NCI-H345 treated with DMSO at 0.1 percent for 48 hours (cell line): Measurements from ENCODE around the gene PPFIA2.
A peak's percentile ranks its signal among the peaks of the same experiment; 100 is the strongest.

Experiments used
- DNase-seq: peaks from one replicate; lab custom pipeline; 2025; ENCODE audit not compliant: unreplicated experiment; lab: John Stamatoyannopoulos, UW

PPFIA2 gene

DNA sequence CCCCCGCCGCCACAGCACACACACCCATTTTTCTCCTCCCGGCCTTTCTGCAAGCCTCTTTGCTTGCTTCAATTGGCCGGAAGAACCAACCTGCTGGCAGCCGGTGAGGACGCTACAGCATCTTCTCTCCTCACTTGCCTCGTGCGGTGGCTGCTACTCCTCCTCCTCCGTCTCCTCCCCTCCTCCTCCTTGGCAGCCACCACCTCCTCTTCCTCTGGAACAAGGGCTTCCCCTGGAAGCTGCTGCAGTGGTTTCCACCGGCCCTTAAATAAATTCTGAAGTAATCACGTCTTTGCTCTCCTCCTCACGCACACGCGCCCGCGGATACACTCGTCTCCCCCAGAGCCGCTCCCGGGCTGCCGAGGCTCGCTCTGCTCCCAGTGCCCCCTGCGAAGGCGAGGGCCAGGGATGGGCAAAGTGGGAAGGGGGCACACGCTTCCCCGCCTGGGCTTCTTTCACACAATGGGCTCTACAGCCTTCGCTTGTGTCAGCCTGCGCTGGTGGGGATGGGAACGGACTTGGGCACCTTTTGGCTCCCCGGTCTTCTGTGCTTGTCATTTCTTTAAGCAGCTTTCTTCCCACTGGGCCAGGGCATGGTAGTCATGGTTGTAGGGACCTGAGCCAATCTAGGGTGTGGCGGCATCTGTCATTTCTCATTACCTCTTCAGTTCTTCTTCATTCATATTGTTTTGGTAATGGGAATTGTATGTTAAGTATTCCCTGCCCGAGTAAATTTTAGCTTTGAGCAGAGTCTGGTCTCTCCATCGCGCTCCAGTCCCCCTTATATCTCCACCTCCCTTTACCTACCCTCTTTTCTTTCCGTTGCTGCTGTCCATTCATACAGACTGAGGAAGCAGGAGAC is at the start of gene PPFIA2:
PPFIA2 (minus strand) TSS at position 161 of the 862 bp plus-strand sequence.
- DNase-seq = peak; percentile 54

DNA sequence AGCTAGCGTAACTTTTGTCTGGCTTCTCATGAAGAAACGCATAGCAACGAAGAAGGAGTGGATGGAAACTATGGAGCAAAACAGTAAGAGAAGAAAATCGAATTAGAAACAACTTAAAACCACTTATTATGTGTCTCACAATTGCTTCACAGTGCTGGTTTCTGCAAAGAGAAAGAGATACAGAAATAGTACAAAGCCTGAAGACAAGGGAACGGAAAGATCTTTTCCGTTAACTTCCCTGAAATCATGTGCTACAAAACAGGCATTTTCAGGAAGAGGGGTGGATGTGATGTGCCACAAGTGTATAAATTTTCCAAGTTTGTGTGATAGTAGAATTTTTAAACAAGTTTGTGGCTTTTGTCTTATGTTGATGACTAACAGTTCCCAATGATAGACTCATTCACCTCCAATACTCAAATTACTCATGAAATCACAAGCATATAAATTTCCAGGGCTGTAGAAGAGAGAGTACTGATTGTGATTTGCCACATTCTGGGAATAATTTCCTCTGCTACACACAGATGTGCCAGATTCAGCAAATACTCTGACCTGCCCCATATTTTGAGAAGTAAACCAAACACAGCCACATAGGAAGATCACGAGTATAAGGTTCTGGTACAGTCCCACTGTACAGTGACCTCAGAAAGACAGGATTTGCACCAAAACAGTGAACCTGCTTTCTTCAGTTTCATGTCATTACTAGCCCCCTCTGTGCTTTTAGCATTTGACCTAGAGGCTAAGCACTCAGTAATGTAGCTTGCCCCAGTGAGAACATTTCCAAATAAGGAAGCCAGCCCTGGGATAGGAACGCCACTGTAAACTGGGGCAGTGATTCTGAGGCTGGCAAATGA is 41.4 kb upstream of the PPFIA2 start:
- DNase-seq = no peak

DNA sequence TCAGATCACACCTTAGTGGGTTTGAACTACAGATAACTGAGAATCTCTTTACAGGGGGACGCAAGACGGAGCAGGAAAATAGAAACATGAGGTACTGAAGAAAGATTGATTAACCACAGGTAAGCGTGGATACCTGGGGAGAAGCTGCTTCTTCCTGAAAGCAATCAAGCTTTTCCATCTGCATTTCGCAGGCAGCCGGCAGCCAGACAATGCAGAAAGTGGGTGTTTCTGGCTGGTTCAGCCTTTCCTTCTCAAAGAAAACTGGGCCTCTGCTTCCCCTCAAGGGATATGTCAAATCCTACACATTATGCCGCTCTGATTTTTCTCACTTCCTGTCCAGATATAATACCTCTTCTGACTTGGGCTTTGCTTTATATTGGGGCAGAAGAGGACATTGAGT is 39.1 kb upstream of the PPFIA2 start:
- DNase-seq = no peak

DNA sequence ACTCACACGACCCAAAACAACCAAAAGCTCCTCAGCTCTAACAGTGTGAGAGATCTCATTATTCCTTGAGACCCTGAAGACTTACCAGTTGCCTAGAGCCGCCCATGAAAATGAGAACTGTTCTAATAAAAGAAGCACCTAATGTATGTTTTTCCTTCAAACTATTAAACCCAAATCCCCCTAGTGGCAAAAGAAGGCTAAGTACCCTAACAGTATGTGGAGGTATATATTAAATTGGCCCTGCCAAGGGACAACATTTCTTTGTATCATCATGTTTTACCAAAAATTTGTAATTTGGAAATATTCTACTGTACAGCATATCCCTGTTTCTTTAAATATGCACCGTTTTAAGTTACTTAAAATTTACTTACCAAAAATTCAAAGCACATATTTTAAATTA is 38.0 kb upstream of the PPFIA2 start:
- no peak for DNase-seq

DNA sequence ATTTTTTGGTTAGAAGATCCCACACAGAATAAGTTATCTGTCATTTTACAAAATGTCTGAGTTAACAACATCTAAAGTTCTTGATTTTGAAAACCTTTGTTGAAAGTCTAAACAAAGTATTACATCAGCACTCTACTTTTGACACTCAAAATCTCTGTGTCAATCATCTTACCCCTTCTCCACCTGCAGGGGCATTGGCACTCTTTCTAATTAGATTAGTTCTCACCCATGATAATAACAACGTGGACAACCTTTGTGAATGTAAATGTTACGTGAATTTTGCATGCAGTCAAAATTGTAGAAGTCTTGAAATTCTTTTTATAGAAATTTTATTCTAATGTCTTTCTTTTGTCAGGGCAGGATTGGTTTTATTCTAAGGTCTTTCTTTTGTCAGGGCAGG is 33.5 kb upstream of the PPFIA2 start:
- DNase-seq = no peak

DNA sequence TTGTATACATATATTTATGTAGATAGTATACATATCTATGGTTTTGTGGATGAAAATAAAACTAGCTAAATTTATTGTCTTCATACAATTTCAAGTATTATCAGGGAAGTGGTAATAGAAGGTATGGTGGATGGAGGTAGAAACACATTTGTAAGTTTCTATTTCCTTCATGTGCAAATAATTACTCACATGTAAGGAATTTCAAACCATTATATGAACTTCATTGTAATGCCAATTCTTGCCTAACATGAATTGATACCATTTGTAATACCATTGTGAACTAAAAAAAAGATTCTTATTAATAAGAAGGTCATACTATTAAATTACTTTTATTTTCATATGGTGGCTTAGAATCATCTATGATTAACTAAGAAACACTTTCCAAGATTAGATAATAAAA is 20.1 kb upstream of the PPFIA2 start:
- DNase-seq = no peak

DNA sequence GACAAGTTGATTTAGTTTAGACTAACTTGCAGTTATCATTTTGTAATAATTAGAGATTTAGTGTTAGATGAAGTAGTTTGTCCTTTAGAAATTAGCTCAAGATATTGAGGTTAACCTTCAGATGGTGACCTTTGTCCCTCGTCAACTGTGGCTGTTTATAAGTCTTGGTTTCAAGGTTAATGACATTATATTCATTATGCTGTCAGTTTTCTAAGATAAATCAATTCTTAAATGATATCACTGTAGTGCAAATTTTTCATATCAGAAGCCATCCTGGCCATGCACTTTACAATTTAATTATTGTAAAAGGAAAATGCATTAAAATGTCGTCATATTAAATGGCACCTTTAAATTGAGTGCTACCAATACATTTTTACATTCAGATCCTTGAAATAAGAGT is 19.6 kb upstream of the PPFIA2 start:
- DNase-seq = no peak

DNA sequence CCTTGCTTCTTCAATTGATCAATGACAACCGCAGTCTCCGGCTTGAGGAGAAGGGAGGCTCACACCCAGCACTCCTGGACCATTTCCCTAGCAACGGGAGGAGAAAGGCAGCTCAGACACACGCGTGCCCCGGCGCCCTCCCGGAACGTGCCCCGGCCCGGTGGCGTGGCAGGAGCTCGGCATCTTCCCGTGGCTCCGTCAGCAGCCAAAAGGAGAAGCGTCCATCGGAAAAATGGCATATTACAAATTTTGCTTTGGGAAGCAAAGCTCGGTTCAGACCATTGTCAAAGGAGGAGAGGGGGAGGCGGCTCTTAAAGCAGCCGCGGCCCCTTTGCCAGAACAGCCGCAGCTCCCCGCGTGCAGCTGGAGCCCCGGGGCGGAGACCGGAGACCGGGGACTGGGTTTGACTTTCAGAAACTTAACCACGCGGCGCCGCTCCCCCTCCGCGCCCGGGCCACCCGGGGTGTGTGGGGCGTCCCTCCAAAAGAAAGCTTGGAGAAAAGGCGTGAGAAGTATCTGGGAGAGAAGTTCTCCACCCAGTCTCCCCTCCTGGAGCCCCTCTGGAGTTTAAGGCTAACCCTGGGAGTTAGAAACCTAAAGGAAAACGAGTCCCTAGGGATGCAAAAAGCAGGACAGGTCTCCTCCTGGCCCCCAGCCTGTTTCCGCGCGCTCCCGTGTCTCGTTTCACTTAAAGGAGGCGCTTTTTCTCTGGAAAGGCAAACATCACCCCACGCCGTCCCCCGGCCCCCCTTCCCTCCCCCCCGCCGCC is 545 bp downstream of the PPFIA2 start:
- peak; percentile 54 for DNase-seq

DNA sequence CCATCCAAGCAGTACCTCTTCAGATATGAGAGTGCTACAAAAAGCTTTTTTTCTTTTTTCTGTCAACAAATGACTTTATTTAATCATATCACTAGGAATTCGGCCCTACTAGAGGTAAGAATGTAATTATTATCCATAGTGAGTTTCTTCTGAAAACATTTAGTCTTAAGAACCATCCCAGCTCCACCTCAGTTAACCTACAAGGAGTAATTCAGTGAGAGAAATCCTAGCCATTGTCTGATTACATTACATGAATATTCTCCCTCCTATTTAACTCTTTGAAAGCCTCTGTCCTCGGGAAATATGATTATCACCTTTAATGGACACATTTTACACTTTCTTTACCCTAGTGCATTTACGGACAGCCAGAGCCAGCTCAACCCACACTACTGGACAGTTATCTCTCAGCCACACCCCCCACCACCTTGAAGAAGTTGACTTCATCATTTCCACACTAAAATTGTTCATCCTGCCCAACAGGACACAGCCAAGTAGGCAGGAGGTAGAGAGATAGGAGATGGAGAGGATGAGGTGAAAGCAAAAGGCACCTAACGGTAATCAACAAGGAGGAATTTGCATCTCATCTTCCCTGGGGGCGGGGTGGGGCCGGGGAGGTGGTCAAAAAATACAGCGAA is 1.3 kb downstream of the PPFIA2 start:
- no peak for DNase-seq

DNA sequence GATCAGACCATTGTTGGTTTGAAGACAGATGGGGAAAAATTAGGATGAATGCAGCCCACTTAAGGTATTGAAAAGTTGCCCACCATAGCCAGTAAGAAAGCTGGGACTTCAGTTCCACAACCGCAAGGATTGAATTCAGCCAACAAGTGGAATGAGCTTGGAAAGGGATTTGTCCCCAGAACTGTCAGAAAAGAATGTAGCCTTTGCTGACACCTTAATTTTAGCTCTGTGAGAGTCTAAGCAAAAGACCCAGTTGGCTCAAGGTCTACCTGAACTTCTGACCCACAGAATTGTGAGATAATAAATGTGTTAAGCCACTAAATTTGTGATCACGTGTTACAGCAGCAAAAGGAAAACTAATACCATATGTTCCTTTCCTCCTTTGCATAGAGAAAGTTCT is 29.4 kb downstream of the PPFIA2 start:
- no peak for DNase-seq

DNA sequence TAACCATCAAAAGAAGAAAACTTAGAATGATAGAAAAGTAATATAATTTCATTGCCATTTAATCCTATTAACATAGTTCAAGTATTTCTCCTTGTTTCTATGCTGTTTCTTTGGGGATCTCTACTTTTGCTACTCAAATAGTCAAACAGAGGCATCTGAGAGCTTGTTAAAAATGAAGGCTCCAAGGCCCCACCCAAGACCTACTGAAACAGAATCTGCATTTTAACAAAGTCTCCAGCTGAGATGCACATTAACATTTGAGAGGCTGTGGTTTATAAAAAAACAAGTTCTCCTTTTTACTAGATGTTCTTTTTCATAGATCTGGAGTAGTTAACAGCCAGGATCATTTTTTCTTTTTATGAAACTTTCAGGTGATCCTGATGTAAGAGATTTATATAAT is 31.8 kb downstream of the PPFIA2 start:
- no peak for DNase-seq

DNA sequence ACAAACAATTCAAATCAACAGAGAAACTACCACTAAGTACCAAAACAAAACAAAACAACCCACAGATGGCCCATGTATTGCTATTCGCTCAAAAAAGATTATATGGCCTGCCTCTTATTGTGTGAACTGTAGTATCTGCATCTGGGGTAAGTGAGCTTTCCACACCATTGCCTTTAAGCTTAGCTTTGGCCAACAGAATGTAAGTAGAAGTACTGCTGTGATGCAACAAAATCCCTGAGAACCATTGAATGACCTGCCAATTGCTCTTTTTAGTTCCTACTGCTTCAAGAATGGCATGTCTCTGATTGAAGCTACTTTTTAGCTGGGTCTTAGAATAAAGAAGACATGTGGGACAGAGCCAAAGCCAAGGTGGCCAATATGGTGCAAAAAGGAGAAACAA is 32.5 kb downstream of the PPFIA2 start:
- no peak for DNase-seq

DNA sequence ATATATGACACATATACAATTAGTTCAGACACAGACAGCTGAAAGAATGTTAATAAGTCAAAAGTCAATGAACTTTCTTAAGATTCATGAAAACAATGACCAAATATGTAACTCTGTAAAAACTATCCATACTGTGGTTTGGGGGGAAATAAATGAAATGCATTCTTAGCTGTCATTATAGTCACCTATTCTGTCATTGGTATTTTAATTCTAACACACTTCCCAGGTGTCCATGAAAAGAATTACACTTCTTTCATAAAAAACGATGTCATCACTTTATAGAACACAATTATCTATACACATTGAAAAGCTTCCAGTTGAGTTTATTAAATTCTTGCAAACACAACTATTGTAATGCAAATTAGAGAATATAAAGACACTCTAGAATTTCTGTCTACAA is 35.8 kb downstream of the PPFIA2 start:
- DNase-seq = no peak

DNA sequence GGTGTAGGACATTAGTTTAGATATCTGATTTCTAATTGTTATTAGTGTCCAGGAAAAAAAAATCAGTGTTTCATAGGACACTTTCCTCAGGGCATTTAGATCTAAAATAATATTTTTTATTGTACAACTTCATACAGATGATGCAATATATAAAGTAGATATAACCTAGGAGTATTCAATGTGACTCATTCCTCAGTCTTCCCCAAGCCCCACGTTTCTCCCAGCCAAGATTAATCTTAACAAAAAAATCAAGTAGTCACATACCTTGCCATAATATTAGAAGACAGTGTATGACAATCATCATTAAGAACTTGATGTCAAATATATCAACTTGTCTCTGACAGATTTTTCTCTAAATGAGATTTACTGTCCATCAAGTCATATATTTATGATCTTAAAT is 37.1 kb downstream of the PPFIA2 start:
- no peak for DNase-seq

DNA sequence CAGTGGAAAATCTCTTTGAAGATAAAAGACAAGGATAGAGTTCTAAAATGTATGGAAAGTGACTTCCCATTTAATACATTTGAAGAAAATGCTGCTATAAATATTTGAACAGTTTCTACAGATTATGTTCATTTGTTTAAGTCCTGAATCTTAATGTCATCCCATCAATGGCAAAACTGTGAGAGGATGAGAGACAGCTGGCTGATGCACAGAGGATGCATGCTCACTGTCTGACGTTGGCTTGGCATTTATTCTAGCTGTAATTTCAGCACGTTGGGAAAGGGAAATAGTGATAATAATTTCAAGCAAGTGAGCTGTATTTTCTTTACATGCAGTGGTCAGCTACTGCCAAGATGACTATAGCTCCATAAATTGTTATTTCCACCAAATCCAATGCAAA is 40.5 kb downstream of the PPFIA2 start:
- no peak for DNase-seq

DNA sequence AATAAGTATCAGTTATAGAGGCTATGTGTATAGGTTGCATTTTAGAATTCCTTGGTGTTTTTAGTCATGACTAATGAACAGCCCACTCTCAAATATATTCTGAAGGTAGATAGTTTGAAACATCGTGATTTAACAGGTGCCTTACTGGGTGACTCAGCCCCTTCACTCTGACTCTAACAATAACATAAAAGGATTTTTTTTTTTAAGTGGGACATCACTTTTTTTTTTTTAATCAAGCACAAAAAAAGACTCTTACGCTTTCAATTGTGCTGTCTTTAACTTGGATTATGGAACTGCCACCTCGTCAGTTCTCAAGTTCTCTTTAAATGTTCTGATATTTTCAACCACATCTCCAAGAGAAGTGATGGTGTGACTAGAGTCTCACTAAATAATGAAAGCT is 46.6 kb downstream of the PPFIA2 start:
- no peak for DNase-seq

DNA sequence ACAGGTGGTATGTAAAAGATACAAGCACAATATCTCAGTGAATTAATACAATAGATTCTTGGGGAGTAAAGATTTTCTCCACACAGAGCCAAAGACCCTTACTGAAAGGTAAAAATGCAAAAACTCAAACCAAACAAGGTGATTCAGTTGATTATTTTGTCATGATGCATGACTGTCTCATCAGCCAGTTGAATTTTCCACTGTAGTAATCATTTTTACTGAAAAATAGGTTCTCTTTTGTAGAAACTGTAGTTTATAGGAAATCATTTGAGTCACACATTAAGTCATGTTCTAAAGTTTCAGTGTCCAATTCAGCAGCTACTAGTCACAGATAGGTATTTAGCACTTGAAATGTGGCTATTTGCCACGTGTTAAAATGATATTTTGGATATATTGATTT is 53.6 kb downstream of the PPFIA2 start:
- no peak for DNase-seq

DNA sequence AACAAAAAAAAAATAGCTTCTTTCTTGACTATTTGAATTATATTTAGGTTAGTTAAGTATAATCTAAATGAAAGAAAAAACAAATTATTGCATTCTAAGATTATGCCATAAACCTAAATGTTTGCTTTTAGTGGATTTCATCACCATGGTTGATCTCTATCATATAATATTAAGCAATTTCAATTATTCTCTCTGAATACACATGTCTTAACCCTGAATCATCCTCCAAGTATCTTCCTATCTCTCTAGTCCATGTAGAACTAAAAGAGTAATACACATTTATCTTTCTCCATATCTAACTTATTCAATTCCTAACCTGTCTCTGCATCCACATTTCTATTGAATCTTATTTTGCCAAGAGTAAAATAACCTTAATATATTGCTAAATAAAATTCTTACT is 59.6 kb downstream of the PPFIA2 start:
- no peak for DNase-seq

DNA sequence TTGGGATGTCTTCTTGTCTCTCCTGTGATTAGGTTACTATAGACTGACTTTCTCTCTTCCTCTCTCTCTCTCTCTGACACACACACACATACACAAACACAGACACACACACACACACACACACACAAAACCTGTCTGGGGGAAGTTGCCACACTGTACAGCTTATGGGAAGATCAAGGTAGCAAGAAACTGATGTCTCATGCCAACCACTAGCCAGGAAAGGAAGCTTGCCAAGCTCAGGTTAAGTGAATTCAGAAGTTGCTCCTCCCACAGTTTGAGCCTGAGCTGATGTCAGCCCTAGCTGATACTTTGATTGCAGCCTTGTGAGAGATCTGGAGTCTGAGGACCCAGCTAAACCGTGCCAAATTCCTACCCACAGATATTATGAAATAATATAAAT is 67.1 kb downstream of the PPFIA2 start:
- DNase-seq = no peak

DNA sequence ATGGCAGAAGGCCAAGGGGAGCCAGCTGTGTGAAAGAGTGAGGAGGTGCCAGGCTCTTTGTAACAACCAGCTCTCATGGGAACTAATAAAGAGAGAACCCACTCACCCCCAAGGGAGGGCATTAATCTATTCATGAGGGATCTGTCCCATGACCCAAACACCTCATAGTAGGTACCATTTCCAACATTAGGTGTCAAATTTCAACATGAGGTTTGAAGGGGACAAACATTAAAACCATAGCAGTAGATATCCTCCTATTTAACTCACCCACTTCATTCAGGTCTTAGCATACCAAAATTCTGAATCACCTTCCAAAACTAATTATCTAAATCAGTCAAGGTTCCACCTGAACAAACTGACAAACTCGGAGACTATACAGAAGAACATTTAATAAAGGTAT is 75.3 kb downstream of the PPFIA2 start:
- no peak for DNase-seq

DNA sequence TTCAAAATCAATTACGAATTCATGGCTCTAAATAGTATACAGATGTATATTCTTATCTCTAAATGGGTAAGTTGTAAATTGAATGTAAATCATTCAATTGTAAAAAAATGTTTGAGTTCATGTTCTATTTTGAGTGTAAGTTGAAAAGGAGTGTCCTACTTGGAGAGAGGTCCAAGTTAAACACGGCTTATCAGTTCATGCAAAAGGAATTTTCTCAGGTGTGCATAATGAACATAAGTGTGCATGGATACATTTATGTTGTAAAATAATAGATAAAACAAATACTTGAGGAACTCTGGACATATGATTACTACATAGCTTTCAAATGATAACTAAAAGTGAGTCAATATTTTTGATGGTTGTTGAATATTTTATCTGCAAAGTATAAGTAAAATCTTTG is 79.5 kb downstream of the PPFIA2 start:
- DNase-seq = no peak
